ENCODE measurements around the gene CNGA1.

- TF ChIP-seq CTCF (IDR thresholded peaks at IDR 0.05) (no peak), POLR2A (IDR thresholded peaks at IDR 0.05) (no peak)
Measured at GRCh38 chr4:48051078-48051477, 34.6 kb upstream of the CNGA1 start.

Measured in esophagus squamous epithelium (tissue), 4 donors.